ENCODE measurements around the gene PTPRN2.

- TF ChIP-seq CTCF (IDR thresholded peaks at IDR 0.05) = no peak
- no peak for TF ChIP-seq ZFX (IDR thresholded peaks at IDR 0.05; ENCODE audit: borderline replicate concordance)
Observed at GRCh38 chr7:157981778-157982177, 605.8 kb downstream of the PTPRN2 start.
